ENCODE measurements around the gene STXBP5.

GRCh38 chr6:147217840-147218404 lies 13.7 kb downstream of the STXBP5 start:
- TF ChIP-seq CTCF (IDR thresholded peaks at IDR 0.05) = no peak
- no peak for TF ChIP-seq EP300 (IDR thresholded peaks at IDR 0.05)
- TF ChIP-seq POLR2A (IDR thresholded peaks at IDR 0.05; ENCODE audit: low read depth) = no peak
- TF ChIP-seq POLR2AphosphoS5 (IDR thresholded peaks at IDR 0.05) = no peak

Data from esophagus muscularis mucosa (tissue), 4 donors.